DOHH2 (cell line): Measurements from ENCODE around the gene IFI27L2.
"Not testable (repeated sequence)": the region's sequence is repeated elsewhere in the genome, so short reads cannot be mapped to it uniquely, and the experiment has no call there.

Experiments used
- H3F3A ChIP-seq: fragments of 200-600 bp; sonication (generic), shearing (Covaris generic); 2 replicates; pipeline ENCODE4 v1.6.0; 2016; ENCODE audit warnings: antibody characterized with exemption, mild to moderate bottlenecking; ENCODE audit not compliant: control insufficient read depth, insufficient read depth
- H3K27ac ChIP-seq: fragments of 200-600 bp; sonication (generic); 2 replicates; pipeline ENCODE4 v1.5.1; 2014; ENCODE audit warnings: low read depth, mild to moderate bottlenecking, low read length, moderate library complexity
- H3K27me3 ChIP-seq: fragments of 200-600 bp; sonication (generic); 2 replicates; pipeline ENCODE4 v1.6.1; 2014; ENCODE audit warnings: mild to moderate bottlenecking, low read length, mixed read lengths; ENCODE audit not compliant: control insufficient read depth
- H3K36me3 ChIP-seq: fragments of 200-600 bp; sonication (generic); 2 replicates; pipeline ENCODE4 v1.6.1; 2014; ENCODE audit warnings: mild to moderate bottlenecking, low read length, moderate library complexity, mixed read lengths; ENCODE audit not compliant: control insufficient read depth
- H3K4me1 ChIP-seq: fragments of 200-600 bp; sonication (generic); 2 replicates; pipeline ENCODE4 v1.6.1; 2014; ENCODE audit warnings: mild to moderate bottlenecking, low read length, mixed read lengths; ENCODE audit not compliant: control insufficient read depth
- H3K4me2 ChIP-seq: fragments of 200-600 bp; sonication (generic); 2 replicates; pipeline ENCODE4 v1.6.0; 2014; ENCODE audit warnings: mild to moderate bottlenecking, low read length, moderate library complexity
- H3K4me3 ChIP-seq: fragments of 200-600 bp; sonication (generic); 2 replicates; pipeline ENCODE4 v1.5.1; 2014; ENCODE audit warnings: mild to moderate bottlenecking, low read length, mixed read lengths
- H3K79me2 ChIP-seq: fragments of 200-600 bp; sonication (generic); 2 replicates; pipeline ENCODE4 v1.6.1; 2014; ENCODE audit warnings: mild to moderate bottlenecking, low read length, mixed read lengths; ENCODE audit not compliant: control insufficient read depth
- H3K9me2 ChIP-seq: fragments of 200-600 bp; sonication (generic); replicated peaks from 2 replicates; pipeline ENCODE4 v1.6.1; 2014; ENCODE audit warnings: mild to moderate bottlenecking, low read length, mixed read lengths; ENCODE audit not compliant: control insufficient read depth
- H3K9me3 ChIP-seq: fragments of 200-600 bp; sonication (generic); 2 replicates; pipeline ENCODE4 v1.6.1; 2014; ENCODE audit warnings: antibody characterized with exemption, low read length, mixed read lengths; ENCODE audit not compliant: control insufficient read depth, insufficient read depth
- H4K20me1 ChIP-seq: fragments of 200-600 bp; sonication (generic); 2 replicates; pipeline ENCODE4 v1.6.0; 2014; ENCODE audit warnings: low read depth, mild to moderate bottlenecking, antibody characterized with exemption, low read length, moderate library complexity; ENCODE audit not compliant: control insufficient read depth, insufficient read depth
- EZH2phosphoT487 ChIP-seq: fragments of 200-600 bp; sonication (generic); IDR thresholded peaks from 2 replicates; pipeline ENCODE4 v1.6.1; 2017; ENCODE audit warnings: borderline replicate concordance, mild to moderate bottlenecking, antibody characterized with exemption, low read length, moderate library complexity, mixed read lengths
- TF ChIP-seq, protein P1 (sequence below): fragments of 200-600 bp; sonication (generic); IDR thresholded peaks from one replicate; pipeline ENCODE4 v1.5.1; 2014; ENCODE audit warnings: antibody characterized with exemption, mild to moderate bottlenecking, low read depth, low read length; ENCODE audit not compliant: poor library complexity, severe bottlenecking

The IFI27L2 gene

DNA sequence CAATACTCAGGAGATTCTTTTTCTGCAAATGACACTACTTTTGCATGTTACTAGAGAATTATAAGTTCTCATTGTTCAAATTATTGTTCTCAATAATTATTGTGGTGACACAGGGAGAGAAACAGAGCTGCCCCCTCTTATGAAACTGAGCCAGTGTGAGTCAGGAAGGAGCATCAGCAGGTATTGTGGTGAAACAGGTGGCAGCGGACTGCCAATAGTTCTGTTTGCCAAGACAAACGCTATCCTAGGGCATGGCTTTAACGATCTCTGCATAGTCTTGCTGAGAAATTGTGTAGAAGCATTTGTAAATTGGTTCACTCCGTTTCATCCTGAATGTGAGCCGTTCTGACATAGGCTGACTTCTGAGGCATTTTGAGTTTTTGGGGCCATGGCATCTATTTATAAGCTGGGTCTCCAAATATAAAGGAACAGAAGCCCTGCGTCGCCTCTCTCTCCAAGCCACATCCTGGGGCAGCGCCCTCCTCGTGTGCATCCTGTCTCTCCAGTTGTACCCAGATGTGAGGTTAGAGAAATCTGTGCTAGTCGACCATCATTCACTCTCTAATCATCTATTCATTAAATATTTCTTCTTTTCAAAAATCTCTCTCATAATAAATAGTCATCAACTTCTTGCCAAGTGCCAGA is 29.0 kb upstream of the IFI27L2 start:
- H3K4me2 ChIP-seq = no peak overlapping the region
- TF ChIP-seq EZH2phosphoT487 = no peak
- TF ChIP-seq, protein P1, sequence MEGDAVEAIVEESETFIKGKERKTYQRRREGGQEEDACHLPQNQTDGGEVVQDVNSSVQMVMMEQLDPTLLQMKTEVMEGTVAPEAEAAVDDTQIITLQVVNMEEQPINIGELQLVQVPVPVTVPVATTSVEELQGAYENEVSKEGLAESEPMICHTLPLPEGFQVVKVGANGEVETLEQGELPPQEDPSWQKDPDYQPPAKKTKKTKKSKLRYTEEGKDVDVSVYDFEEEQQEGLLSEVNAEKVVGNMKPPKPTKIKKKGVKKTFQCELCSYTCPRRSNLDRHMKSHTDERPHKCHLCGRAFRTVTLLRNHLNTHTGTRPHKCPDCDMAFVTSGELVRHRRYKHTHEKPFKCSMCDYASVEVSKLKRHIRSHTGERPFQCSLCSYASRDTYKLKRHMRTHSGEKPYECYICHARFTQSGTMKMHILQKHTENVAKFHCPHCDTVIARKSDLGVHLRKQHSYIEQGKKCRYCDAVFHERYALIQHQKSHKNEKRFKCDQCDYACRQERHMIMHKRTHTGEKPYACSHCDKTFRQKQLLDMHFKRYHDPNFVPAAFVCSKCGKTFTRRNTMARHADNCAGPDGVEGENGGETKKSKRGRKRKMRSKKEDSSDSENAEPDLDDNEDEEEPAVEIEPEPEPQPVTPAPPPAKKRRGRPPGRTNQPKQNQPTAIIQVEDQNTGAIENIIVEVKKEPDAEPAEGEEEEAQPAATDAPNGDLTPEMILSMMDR = no peak

DNA sequence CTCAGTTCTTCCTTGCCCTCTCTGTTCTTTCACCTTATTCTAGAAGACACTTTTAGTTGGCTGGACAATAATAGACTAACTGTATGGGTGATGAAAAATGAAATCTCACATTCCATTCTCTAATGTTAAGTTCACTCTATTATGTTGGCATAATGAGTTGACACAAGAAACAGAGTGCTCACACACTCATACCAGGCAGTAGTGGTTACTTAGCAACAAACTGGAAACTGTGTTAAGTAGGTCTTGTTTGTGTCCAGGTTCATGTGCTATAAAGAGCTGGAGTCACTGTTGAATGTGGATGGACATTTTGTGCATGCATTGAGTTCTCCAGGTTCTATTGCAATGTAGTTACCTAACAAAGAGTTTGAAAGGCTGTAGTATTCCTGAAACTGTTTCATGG is 27.8 kb upstream of the IFI27L2 start:
- Histone ChIP-seq H3K4me3 (no peak overlapping the region), H3K9me2 (no peaks in the 10 kb centered on the region), H3K9me3 (no peaks in the 10 kb centered on the region), H3F3A (no peaks in the 10 kb centered on the region), H3K36me3 (no peaks in the 10 kb centered on the region), H3K4me1 (no peaks in the 10 kb centered on the region), H3K27ac (no peak overlapping the region), H3K79me2 (no peaks in the 10 kb centered on the region), H3K4me2 (no peak overlapping the region), H4K20me1 (no peaks in the 10 kb centered on the region), H3K27me3 (peaks cover 23% of the 10 kb centered on the region; the same call in 1 of the 2 replicates)
- TF ChIP-seq, protein P1 = no peak
- no peak for TF ChIP-seq EZH2phosphoT487

More for the DNA sequence above, 29.0 kb upstream of the IFI27L2 start:
- Histone ChIP-seq H3K4me1 (no peaks in the 10 kb centered on the region), H4K20me1 (no peaks in the 10 kb centered on the region), H3K36me3 (no peaks in the 10 kb centered on the region), H3K4me3 (no peak overlapping the region), H3K9me3 (no peaks in the 10 kb centered on the region), H3K27me3 (peaks cover 17% of the 10 kb centered on the region; the same call in 1 of the 2 replicates), H3K27ac (no peak overlapping the region), H3K9me2 (no peaks in the 10 kb centered on the region), H3K79me2 (no peaks in the 10 kb centered on the region), H3F3A (no peaks in the 10 kb centered on the region)

DNA sequence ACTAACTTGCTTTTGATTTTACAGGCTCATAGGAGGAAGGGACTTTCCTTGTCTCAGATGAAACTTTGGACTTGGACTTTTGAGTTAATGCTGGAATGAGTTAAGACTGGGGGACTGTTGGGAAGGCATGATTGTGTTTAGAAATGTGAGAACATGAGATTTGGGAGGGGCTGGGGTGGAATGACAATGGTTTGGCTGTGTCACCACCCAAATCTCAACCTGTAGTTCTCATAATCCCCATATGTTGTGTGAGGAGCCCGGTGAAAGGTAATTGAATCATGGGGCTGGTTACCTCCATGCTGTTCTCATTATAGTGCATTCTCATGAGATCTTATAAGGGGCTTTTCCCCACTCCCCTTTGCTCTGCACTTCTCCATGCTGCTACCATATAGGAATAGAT is 26.7 kb upstream of the IFI27L2 start:
- not testable (repeated sequence) for H3K79me2 ChIP-seq, H3K9me3 ChIP-seq, H3K4me1 ChIP-seq, H3K27ac ChIP-seq, H3K4me3 ChIP-seq, H3K36me3 ChIP-seq, H4K20me1 ChIP-seq, H3K4me2 ChIP-seq, H3K9me2 ChIP-seq, H3F3A ChIP-seq
- peaks cover 20% of the 10 kb centered on the region; the same call in 1 of the 2 replicates for H3K27me3 ChIP-seq

DNA sequence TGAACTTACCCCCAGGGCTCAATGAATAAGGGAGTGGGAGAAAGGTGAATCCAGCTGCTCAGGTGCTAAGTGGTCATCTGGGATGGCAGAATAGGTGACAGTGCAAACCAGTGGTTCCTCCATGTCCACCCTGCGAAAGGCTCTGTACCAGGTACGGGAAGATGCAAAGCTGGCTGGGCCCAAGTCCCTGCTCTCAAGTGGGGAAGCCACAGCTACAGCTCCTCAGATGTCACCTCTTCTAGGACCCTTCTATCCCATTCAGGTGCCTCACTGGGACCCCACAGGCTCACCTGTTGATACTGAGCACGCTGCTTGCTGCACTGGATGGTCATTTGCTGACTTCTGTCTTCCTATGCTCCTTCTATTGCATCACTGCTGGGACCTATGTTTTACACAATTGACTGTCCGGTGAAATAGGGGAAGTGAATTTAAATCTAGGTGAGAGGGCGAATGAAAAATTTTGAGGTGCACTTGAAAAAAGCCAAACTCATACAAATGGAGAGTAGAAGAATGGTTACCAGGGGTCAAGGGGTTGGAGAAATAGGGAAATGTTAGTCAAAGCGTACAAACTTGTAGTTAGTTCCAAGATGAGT is 24.4 kb upstream of the IFI27L2 start:
- H3K4me2 ChIP-seq = no peak overlapping the region
- peaks cover 15% of the 10 kb centered on the region; the same call in 1 of the 2 replicates for H3K27me3 ChIP-seq
- no peaks in the 10 kb centered on the region for H4K20me1 ChIP-seq
- no peaks in the 10 kb centered on the region for H3K79me2 ChIP-seq
- H3K9me2 ChIP-seq = no peaks in the 10 kb centered on the region
- no peak overlapping the region for H3K27ac ChIP-seq
- H3K4me3 ChIP-seq = no peak overlapping the region
- TF ChIP-seq, protein P1 = no peak
- TF ChIP-seq EZH2phosphoT487 = no peak
- H3K36me3 ChIP-seq = no peaks in the 10 kb centered on the region
- no peaks in the 10 kb centered on the region for H3F3A ChIP-seq
- no peaks in the 10 kb centered on the region for H3K4me1 ChIP-seq
- H3K9me3 ChIP-seq = no peaks in the 10 kb centered on the region
